ENCODE measurements around the gene DOK5. TPM values are rescaled to one million over a fixed set of nuclear protein-coding genes. Genes with fewer than 3 reads are reported as not detected.
A peak's percentile ranks its signal among the peaks of the same experiment; 100 is the strongest.

DOK5 gene
- total RNA-seq, 1 experiment from 2014 or later: not detected

DNA sequence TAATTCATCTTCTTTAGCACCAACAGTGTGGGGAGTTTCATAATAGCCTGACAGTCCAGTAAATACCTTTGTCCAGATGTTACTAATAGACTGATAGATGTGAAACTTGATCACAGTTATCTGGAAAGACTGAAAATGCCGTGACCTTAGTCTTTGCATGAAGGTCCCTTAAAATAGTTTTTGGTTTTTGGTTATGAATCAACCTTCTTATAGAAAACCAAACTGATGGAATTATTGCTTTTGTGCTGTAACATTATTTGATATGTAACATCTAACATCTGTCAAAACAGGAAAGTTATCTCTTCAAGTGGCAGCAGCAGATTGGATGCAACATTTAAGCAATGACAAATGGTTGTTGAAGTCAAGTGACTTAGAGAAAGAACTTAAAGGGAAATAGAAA is 190.4 kb downstream of the DOK5 start:
- H3K4me3 ChIP-seq (ENCODE audit: low read depth, low read length): no peak overlapping the region
- DNase-seq: no peak
- Mint-ChIP-seq H3K27me3 (ENCODE audit: insufficient read depth, unreplicated experiment) (no peaks in the 10 kb centered on the region), H3K4me1 (ENCODE audit: low read depth, unreplicated experiment) (peaks cover 14% of the 10 kb centered on the region), H3K36me3 (ENCODE audit: insufficient read depth, unreplicated experiment) (no peaks in the 10 kb centered on the region), H3K9me3 (ENCODE audit: unreplicated experiment) (no peaks in the 10 kb centered on the region), H3K27ac (ENCODE audit: unreplicated experiment) (no peak overlapping the region), H3K4me3 (ENCODE audit: unreplicated experiment) (no peak overlapping the region)
- no peaks in the 10 kb centered on the region for H3K27me3 ChIP-seq (replicated peaks; ENCODE audit: control insufficient read depth, insufficient read depth, low read length)
- BruUV-seq (replicated peaks): no TSS peak
- CTCF ChIA-PET: no interaction called here
- intact Hi-C loops (cut with micrococcal nuclease; ENCODE audit: unreplicated experiment): no loop called here
- H3K9me3 ChIP-seq: no peaks in the 10 kb centered on the region
- POLR2A ChIA-PET: no interaction called here
- TF ChIP-seq, protein P1, sequence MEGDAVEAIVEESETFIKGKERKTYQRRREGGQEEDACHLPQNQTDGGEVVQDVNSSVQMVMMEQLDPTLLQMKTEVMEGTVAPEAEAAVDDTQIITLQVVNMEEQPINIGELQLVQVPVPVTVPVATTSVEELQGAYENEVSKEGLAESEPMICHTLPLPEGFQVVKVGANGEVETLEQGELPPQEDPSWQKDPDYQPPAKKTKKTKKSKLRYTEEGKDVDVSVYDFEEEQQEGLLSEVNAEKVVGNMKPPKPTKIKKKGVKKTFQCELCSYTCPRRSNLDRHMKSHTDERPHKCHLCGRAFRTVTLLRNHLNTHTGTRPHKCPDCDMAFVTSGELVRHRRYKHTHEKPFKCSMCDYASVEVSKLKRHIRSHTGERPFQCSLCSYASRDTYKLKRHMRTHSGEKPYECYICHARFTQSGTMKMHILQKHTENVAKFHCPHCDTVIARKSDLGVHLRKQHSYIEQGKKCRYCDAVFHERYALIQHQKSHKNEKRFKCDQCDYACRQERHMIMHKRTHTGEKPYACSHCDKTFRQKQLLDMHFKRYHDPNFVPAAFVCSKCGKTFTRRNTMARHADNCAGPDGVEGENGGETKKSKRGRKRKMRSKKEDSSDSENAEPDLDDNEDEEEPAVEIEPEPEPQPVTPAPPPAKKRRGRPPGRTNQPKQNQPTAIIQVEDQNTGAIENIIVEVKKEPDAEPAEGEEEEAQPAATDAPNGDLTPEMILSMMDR (IDR thresholded peaks at IDR 0.05; ENCODE audit: insufficient read depth in 1 of 2, low read depth in 1 of 2, low read length in 1 of 2, severe bottlenecking in 1 of 2, unreplicated experiment in 1 of 2): no peak
- no peaks in the 10 kb centered on the region for H3K36me3 ChIP-seq (ENCODE audit: control insufficient read depth, insufficient read depth, low read length)
- peaks cover 26% of the 10 kb centered on the region for H3K4me1 ChIP-seq

DNA sequence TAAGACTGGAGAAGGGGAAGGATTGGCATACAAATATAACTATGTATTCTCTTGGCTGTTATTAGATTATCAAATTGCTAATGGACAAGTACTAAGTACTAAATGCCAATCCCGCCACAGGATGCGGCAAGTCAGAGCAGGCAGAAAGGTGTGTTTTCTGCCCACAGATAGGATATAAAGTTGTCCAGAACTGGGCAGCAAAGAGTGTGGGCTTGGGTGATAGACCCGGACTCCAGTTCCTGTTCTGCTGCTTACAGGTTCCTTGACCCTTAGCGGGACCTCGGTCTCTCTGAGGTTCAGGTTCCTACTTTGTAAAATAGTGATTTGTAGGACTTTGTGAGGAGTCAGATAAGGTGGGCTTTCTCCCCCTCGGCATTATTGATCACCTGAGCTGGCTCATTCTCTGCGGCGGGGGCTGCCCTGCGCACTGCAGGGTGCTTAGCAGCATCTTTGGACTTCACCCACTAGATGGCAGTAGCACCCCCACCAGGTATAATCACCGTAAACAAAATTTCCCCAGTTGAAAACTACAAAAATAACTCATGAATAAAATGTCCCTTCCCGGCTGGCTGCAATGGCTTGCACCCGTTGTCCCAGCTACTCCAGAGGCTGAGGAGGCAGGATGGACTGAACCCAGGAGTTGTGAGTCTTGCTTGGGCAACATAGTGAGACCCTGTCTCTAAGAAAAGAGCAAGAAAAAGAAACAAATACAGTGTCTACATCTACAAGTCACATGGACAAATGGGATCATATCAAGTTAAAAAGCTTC is 193.1 kb downstream of the DOK5 start:
- Histone ChIP-seq H3K4me3 (ENCODE audit: low read depth, low read length) (no peak overlapping the region), H3K4me1 (peaks cover 3% of the 10 kb centered on the region; the same call in 1 of the 2 replicates), H3K9me3 (no peaks in the 10 kb centered on the region), H3K36me3 (ENCODE audit: control insufficient read depth, insufficient read depth, low read length) (no peaks in the 10 kb centered on the region), H3K27me3 (replicated peaks; ENCODE audit: control insufficient read depth, insufficient read depth, low read length) (no peaks in the 10 kb centered on the region)
- Mint-ChIP-seq H3K9me3 (ENCODE audit: unreplicated experiment) (no peaks in the 10 kb centered on the region), H3K27ac (ENCODE audit: unreplicated experiment) (no peak overlapping the region), H3K36me3 (ENCODE audit: insufficient read depth, unreplicated experiment) (no peaks in the 10 kb centered on the region), H3K4me1 (ENCODE audit: low read depth, unreplicated experiment) (no peaks in the 10 kb centered on the region), H3K27me3 (ENCODE audit: insufficient read depth, unreplicated experiment) (no peaks in the 10 kb centered on the region), H3K4me3 (ENCODE audit: unreplicated experiment) (no peak overlapping the region)
- no TSS peak for BruUV-seq (replicated peaks)
- intact Hi-C loops (cut with micrococcal nuclease; ENCODE audit: unreplicated experiment): loop anchor here (1.0 kb wide), 2 partner anchors 19 to 58 kb away; no protein-coding TSS in a partner anchor
- TF ChIP-seq, protein P1 (IDR thresholded peaks at IDR 0.05; ENCODE audit: insufficient read depth in 1 of 2, low read depth in 1 of 2, low read length in 1 of 2, severe bottlenecking in 1 of 2, unreplicated experiment in 1 of 2): peak; percentile 85 to 90
- POLR2A ChIA-PET: interaction anchor here (0.6 kb wide), 1 partner anchor 9 kb away, joined by 11 read pairs; no protein-coding TSS in a partner anchor
- peak in 1 of 2 experiments; percentile 68 for DNase-seq
- CTCF ChIA-PET: interaction anchor here (0.6 to 1.4 kb wide), 4 partner anchors 13 to 576 kb away, joined by 3 read pairs; no protein-coding TSS in a partner anchor

DNA sequence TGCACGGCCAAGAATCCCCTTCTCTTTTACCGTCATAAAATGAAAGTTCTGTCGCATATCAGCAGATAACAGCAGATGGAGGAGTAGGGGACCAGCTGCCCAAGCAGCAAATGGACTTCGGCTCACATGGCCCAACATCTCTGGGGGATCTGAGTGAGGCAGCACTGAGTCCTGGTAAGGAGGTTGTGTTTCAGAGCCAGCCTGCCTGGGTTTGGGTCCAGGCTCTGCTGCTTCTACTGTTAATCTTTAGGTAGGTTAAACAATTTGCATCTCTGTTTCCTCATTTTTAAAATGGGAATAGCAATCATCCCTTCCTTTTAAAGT is 193.6 kb downstream of the DOK5 start:
- Mint-ChIP-seq H3K36me3 (ENCODE audit: insufficient read depth, unreplicated experiment) (no peaks in the 10 kb centered on the region), H3K27ac (ENCODE audit: unreplicated experiment) (no peak overlapping the region), H3K4me1 (ENCODE audit: low read depth, unreplicated experiment) (no peaks in the 10 kb centered on the region), H3K27me3 (ENCODE audit: insufficient read depth, unreplicated experiment) (no peaks in the 10 kb centered on the region), H3K9me3 (ENCODE audit: unreplicated experiment) (no peaks in the 10 kb centered on the region), H3K4me3 (ENCODE audit: unreplicated experiment) (no peak overlapping the region)
- Histone ChIP-seq H3K4me3 (ENCODE audit: low read depth, low read length) (no peak overlapping the region), H3K4me1 (no peaks in the 10 kb centered on the region), H3K36me3 (ENCODE audit: control insufficient read depth, insufficient read depth, low read length) (no peaks in the 10 kb centered on the region), H3K27me3 (replicated peaks; ENCODE audit: control insufficient read depth, insufficient read depth, low read length) (no peaks in the 10 kb centered on the region), H3K9me3 (no peaks in the 10 kb centered on the region)
- TF ChIP-seq, protein P1 (IDR thresholded peaks at IDR 0.05; ENCODE audit: insufficient read depth in 1 of 2, low read depth in 1 of 2, low read length in 1 of 2, severe bottlenecking in 1 of 2, unreplicated experiment in 1 of 2): no peak
- no TSS peak for BruUV-seq (replicated peaks)
- ChIA-PET POLR2A (no interaction called here), CTCF (interaction anchor here (0.6 to 1.4 kb wide), 2 partner anchors 14 to 577 kb away, joined by 3 read pairs; no protein-coding TSS in a partner anchor)
- intact Hi-C loops (cut with micrococcal nuclease; ENCODE audit: unreplicated experiment): no loop called here
- DNase-seq: no peak
